ENCODE measurements around the gene SQSTM1.

DNA sequence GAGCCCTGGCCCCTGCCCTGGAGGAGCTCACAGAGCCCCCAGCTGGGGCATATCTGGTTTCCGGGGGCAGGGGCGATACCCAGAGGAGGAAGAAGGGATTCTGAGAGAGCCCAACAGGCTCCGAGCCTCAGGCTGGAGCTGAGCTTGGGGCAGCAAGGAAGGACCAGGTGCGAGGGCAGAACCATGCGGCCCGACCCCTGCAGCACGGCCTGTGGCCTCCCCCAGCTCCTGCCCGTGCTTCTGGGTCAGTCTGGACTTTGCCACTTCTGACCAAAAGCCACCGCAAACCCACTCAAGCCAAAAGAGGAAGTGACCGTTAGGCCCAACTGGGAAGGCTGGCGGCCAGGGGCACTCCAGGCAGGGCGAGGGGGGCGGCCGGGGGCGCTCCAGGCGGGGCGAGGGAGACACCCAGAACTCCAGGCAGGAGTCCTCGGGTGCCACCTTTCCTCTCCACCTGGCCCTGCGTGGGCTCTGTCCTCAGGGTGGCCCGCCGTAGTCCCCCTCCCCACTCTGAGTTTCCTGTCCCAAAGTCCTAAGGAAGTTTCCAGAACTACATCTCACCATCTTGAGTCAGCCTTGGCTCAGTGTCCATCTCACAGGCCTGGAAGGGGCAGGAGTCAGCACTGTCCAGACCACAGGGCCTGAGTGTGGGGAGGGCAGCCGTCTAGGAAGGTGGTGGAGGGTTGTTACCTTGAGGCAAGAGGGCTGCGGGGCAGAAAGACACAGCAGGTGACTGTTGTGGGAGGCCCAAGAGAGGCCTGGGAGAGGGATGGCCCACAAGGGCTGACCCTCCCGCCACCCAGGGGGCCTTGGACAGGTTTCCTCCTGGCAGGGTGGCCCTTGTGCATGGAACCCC lies 27.9 kb upstream of the SQSTM1 start:
- TF ChIP-seq CTCF (conservative IDR thresholded peaks at IDR 0.05) (no peak), EZH2 (IDR thresholded peaks at IDR 0.05; ENCODE audit: low read depth) (no peak)

Measured in PC-9 (cell line).